ENCODE results near the gene FBXL3.

Gene FBXL3

DNA sequence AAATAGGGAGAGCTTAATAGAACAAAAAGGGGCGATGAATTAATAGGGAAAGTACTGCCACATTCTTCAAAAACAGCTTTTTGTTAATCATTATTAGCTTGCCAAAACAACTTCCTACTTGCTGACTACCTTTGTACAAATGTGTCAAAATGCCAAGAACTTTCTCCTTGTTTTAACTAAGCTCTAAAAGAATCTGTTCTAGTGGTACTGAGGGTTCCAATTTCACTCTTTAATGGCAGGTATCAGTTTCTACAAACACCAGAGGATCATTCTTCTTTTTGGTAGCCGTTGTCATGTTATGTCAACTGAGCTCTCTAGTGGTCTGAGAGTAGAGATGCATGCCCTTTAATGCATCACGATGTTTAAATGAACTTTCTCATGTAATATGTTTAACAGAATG, 29.4 kb upstream of the FBXL3 start:
- in situ Hi-C loops (cut with MboI; ENCODE audit: low pct_unique_long_range_greater_than_20kb, low sequenced_read_pairs, unreplicated experiment) = no loop called here
- DNase-seq (ENCODE audit: low spot score) = no peak
- TF ChIP-seq, protein P1, sequence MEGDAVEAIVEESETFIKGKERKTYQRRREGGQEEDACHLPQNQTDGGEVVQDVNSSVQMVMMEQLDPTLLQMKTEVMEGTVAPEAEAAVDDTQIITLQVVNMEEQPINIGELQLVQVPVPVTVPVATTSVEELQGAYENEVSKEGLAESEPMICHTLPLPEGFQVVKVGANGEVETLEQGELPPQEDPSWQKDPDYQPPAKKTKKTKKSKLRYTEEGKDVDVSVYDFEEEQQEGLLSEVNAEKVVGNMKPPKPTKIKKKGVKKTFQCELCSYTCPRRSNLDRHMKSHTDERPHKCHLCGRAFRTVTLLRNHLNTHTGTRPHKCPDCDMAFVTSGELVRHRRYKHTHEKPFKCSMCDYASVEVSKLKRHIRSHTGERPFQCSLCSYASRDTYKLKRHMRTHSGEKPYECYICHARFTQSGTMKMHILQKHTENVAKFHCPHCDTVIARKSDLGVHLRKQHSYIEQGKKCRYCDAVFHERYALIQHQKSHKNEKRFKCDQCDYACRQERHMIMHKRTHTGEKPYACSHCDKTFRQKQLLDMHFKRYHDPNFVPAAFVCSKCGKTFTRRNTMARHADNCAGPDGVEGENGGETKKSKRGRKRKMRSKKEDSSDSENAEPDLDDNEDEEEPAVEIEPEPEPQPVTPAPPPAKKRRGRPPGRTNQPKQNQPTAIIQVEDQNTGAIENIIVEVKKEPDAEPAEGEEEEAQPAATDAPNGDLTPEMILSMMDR (IDR thresholded peaks at IDR 0.05; ENCODE audit: extremely low read depth, insufficient read depth, missing control alignments) = no peak

DNA sequence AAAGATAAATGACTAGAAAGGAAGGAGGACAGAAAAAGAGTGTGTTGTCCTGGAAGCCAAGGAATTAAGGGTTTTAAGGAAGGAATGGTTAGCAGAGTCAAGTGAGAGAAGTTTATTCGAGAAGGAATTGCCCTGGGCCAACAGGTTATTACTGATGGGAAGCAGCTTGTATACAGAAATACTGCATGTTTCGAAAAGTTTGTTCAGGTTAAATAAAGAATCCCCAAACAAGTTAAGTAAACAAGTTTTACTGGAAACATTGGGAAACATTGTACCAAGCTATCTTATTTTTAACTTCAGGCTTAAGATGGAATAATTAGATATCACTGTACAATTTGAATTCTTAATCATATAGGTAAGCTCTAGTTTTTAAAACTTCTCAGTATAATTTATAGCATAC, 28.2 kb upstream of the FBXL3 start:
- in situ Hi-C loops (cut with MboI; ENCODE audit: low pct_unique_long_range_greater_than_20kb, low sequenced_read_pairs, unreplicated experiment) = no loop called here
- no peak for DNase-seq (ENCODE audit: low spot score)
- TF ChIP-seq, protein P1 (IDR thresholded peaks at IDR 0.05; ENCODE audit: extremely low read depth, insufficient read depth, missing control alignments) = no peak

DNA sequence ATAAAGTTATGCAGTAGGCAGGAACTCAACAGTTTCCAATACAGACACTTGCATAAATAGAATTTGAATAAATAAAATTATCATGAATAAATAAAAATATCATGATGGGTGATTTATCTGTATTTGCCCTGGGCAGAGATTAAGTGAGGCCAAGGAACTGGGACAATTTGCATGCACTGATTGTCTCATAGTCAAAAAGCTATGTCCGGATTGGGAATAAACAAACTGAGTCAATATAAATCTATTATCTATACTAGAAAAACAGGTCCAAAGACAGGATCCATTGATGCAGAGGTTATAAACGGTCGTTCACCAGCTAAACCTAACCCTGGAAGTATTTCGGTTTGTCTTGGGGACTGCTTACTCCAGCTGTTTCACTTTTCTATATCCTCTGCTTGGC, 26.2 kb upstream of the FBXL3 start:
- no peak for DNase-seq (ENCODE audit: low spot score)
- TF ChIP-seq, protein P1 (IDR thresholded peaks at IDR 0.05; ENCODE audit: extremely low read depth, insufficient read depth, missing control alignments) = no peak
- in situ Hi-C loops (cut with MboI; ENCODE audit: low pct_unique_long_range_greater_than_20kb, low sequenced_read_pairs, unreplicated experiment) = no loop called here

DNA sequence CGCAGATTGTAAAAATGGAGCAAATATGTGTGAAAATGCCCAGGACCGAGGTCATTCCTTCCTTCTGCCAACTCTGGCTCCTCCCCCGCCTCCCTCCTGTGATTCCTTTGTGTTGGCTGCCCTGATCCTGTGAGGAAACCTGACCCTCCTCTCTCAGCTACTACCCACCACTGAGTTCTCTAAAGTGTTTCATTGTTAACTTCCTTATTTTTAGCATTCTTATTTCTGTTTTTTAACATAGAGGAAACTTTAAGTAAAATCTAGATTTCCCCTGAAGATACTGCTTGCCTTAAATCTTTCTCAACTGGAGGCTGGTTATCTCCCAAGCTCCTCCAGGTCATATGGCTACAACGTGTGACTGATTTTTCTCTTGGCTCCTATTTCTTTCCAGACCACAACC, 21.7 kb upstream of the FBXL3 start:
- TF ChIP-seq, protein P1 (IDR thresholded peaks at IDR 0.05; ENCODE audit: extremely low read depth, insufficient read depth, missing control alignments) = no peak
- no peak for DNase-seq (ENCODE audit: low spot score)
- in situ Hi-C loops (cut with MboI; ENCODE audit: low pct_unique_long_range_greater_than_20kb, low sequenced_read_pairs, unreplicated experiment) = no loop called here

DNA sequence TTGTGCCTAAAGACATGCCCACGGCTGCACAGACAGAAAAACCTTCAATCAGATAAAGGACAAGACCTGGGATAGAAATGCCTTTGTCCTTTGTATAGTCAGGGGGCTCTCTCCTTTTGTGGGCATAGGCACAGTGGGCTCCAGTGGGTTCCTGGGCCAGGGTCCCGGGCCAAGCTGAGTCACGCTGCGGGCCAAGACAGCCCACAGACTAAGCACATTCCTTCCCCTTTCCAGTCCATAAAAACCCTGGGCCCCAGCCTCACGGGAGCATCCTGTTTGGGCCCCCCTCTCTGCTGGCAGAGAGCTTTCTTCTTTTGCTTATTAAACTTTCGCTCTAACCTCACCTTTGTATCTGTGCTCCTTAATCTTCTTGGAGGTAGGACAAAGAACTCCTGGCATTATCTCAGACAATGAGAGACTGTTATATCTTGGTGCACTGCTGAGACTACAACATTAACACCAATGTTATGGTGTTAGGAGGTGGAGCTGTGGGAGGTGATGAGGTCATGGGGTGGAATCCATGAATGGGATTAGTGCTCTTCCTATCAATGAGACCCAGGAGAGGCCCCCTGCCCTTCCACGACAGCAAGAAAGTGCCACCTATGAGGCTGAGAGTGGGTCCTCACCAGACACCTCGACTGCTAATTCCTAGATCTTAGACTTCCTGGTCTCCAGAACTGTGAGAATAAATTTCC, 20.8 kb upstream of the FBXL3 start:
- TF ChIP-seq, protein P1 (IDR thresholded peaks at IDR 0.05; ENCODE audit: extremely low read depth, insufficient read depth, missing control alignments) = no peak
- in situ Hi-C loops (cut with MboI; ENCODE audit: low pct_unique_long_range_greater_than_20kb, low sequenced_read_pairs, unreplicated experiment) = no loop called here
- no peak for DNase-seq (ENCODE audit: low spot score)

DNA sequence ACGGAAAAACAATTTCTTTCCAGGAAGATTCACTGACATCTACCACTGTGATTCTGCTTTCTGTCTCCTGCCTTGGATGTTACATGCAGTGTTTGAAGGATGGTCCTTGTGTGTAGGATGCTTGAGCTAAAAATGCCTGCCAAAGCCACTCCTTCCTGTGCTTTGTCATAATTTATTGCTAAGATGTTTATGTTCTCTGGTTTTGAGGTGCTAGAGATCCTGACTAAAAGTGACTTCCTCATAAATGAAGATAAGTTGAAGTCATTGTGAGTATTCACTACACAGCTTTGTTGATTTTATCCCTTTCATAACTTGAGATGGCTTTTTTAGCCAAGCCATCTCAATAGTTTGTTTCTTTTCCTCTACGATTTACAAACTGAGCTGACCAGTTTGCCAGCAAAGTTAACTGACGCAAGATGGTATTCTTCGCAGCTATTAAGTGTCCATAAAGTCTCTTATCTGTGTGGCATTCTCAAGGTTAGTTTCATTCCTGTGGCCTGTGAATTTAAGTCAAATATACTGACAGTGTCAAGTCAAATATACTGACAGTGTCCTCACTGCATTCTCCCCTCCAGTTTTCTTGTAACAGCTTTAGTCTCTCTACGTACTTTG, 15.7 kb upstream of the FBXL3 start:
- no peak for DNase-seq (ENCODE audit: low spot score)
- in situ Hi-C loops (cut with MboI; ENCODE audit: low pct_unique_long_range_greater_than_20kb, low sequenced_read_pairs, unreplicated experiment) = no loop called here
- TF ChIP-seq, protein P1 (IDR thresholded peaks at IDR 0.05; ENCODE audit: extremely low read depth, insufficient read depth, missing control alignments) = no peak

All from GM13977 (cell line).